Neural progenitor cell (in vitro differentiated cells): ENCODE measurements around the gene MAP3K1. TPM values are rescaled to one million over a fixed set of nuclear protein-coding genes. Genes with fewer than 3 reads are reported as not detected.

ENCODE experiments used
- DNase-seq: peaks from one replicate; pipeline ENCODE4 v3.0.0-alpha.2; 2016; ENCODE audit warnings: low spot score
- H2AFZ ChIP-seq: fragments of 200-600 bp; sonication (generic); replicated peaks from 2 replicates; pipeline ENCODE4 v1.6.1; 2016; ENCODE audit warnings: antibody characterized with exemption
- H3F3A ChIP-seq: fragments of 200-600 bp; sonication (generic); 2 replicates; pipeline ENCODE4 v1.6.1; 2016; ENCODE audit warnings: antibody characterized with exemption, low read depth
- H3K27ac ChIP-seq: fragments of 200-600 bp; sonication (generic); 2 replicates; pipeline ENCODE4 v1.5.1; 2016; ENCODE audit warnings: mild to moderate bottlenecking
- H3K27me3 ChIP-seq: fragments of 200-600 bp; sonication (generic); 2 replicates; pipeline ENCODE4 v1.6.1; 2016; ENCODE audit warnings: mild to moderate bottlenecking, moderate library complexity
- H3K36me3 ChIP-seq: fragments of 200-600 bp; sonication (generic); 2 replicates; pipeline ENCODE4 v1.5.1; 2016
- H3K4me1 ChIP-seq: fragments of 200-600 bp; sonication (generic); 2 replicates; pipeline ENCODE4 v1.6.1; 2016; ENCODE audit warnings: mixed run types
- H3K4me2 ChIP-seq: fragments of 200-600 bp; sonication (generic); 2 replicates; pipeline ENCODE4 v1.6.1; 2016
- H3K4me3 ChIP-seq: fragments of 200-600 bp; sonication (generic); 2 replicates; pipeline ENCODE4 v1.5.1; 2016
- H3K79me2 ChIP-seq: fragments of 200-600 bp; sonication (generic); 2 replicates; pipeline ENCODE4 v1.6.1; 2016; ENCODE audit warnings: low read depth
- H3K9ac ChIP-seq: fragments of 200-600 bp; sonication (generic); 2 replicates; pipeline ENCODE4 v1.6.1; 2016
- H3K9me3 ChIP-seq: fragments of 200-600 bp; sonication (generic); 2 replicates; pipeline ENCODE4 v1.5.1; 2016; ENCODE audit warnings: low read depth
- H4K20me1 ChIP-seq: fragments of 200-600 bp; sonication (generic); 2 replicates; pipeline ENCODE4 v1.6.1; 2016; ENCODE audit warnings: low read depth
- H3K27ac Mint-ChIP-seq: 3 replicates; pipeline ENCODE4 v1.8.0; 2021; ENCODE audit warnings: mixed read lengths
- H3K27me3 Mint-ChIP-seq: 2 replicates; pipeline ENCODE4 v1.8.0; 2022; ENCODE audit warnings: low read depth, mild to moderate bottlenecking, inconsistent platforms, moderate library complexity, mixed read lengths; ENCODE audit not compliant: insufficient read depth
- H3K36me3 Mint-ChIP-seq: 3 replicates; pipeline ENCODE4 v1.8.0; 2021; ENCODE audit warnings: mixed read lengths
- H3K4me1 Mint-ChIP-seq: 3 replicates; pipeline ENCODE4 v1.8.0; 2021; ENCODE audit warnings: mixed read lengths
- H3K4me3 Mint-ChIP-seq: 3 replicates; pipeline ENCODE4 v1.8.0; 2021; ENCODE audit warnings: mild to moderate bottlenecking, moderate library complexity, mixed read lengths
- H3K9me3 Mint-ChIP-seq: 3 replicates; pipeline ENCODE4 v1.8.0; 2020; ENCODE audit warnings: mixed read lengths
- EZH2 ChIP-seq: fragments of 200-600 bp; sonication (generic); IDR thresholded peaks from 2 replicates; pipeline ENCODE4 v1.6.1; 2017; ENCODE audit warnings: antibody characterized with exemption, mild to moderate bottlenecking, moderate library complexity
- EZH2phosphoT487 ChIP-seq: fragments of 200-600 bp; sonication (generic); IDR thresholded peaks from 2 replicates; pipeline ENCODE4 v1.6.1; 2017; ENCODE audit warnings: antibody characterized with exemption
- total RNA-seq: library from RNA; depleted of rRNA; stranded (reverse); fragments of >200 nt; gene quantifications from 2 replicates; pipeline ENCODE4 v1.2.3, GENCODE V29; 2015; ENCODE audit warnings: low replicate concordance
- TF ChIP-seq, protein P1 (sequence below): fragments of 200-600 bp; sonication (generic); IDR thresholded peaks from 2 replicates; pipeline ENCODE4 v1.5.1; 2017; ENCODE audit warnings: antibody characterized with exemption, mild to moderate bottlenecking

The MAP3K1 gene
- total RNA-seq, 1 donor from 2014 or later, result 22.2 TPM

GRCh38 chr5:56845277-56845676, 29.9 kb downstream of the MAP3K1 start:
- TF ChIP-seq EZH2, result no peak
- no peak for TF ChIP-seq EZH2phosphoT487
- TF ChIP-seq, protein P1, sequence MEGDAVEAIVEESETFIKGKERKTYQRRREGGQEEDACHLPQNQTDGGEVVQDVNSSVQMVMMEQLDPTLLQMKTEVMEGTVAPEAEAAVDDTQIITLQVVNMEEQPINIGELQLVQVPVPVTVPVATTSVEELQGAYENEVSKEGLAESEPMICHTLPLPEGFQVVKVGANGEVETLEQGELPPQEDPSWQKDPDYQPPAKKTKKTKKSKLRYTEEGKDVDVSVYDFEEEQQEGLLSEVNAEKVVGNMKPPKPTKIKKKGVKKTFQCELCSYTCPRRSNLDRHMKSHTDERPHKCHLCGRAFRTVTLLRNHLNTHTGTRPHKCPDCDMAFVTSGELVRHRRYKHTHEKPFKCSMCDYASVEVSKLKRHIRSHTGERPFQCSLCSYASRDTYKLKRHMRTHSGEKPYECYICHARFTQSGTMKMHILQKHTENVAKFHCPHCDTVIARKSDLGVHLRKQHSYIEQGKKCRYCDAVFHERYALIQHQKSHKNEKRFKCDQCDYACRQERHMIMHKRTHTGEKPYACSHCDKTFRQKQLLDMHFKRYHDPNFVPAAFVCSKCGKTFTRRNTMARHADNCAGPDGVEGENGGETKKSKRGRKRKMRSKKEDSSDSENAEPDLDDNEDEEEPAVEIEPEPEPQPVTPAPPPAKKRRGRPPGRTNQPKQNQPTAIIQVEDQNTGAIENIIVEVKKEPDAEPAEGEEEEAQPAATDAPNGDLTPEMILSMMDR, result no peak
- H3K4me3 ChIP-seq, result no peak overlapping the region
- no peaks in the 10 kb centered on the region for H3F3A ChIP-seq
- no peak overlapping the region for H3K4me3 Mint-ChIP-seq
- no peak overlapping the region for H3K27ac Mint-ChIP-seq
- DNase-seq, result no peak
- no peaks in the 10 kb centered on the region for H3K36me3 ChIP-seq
- H3K9ac ChIP-seq, result no peak overlapping the region
- peaks cover 5% of the 10 kb centered on the region for H3K4me1 Mint-ChIP-seq
- H3K4me1 ChIP-seq, result peaks cover 14% of the 10 kb centered on the region
- H4K20me1 ChIP-seq, result peaks cover 13% of the 10 kb centered on the region
- no peaks in the 10 kb centered on the region for H3K27me3 ChIP-seq
- no peak overlapping the region for H3K27ac ChIP-seq
- peaks cover 72% of the 10 kb centered on the region for H3K79me2 ChIP-seq
- H3K9me3 Mint-ChIP-seq, result peaks cover 5% of the 10 kb centered on the region
- H2AFZ ChIP-seq, result no peak overlapping the region
- no peaks in the 10 kb centered on the region for H3K9me3 ChIP-seq
- no peak overlapping the region for H3K4me2 ChIP-seq
- peaks cover 7% of the 10 kb centered on the region for H3K36me3 Mint-ChIP-seq
- H3K27me3 Mint-ChIP-seq, result no peaks in the 10 kb centered on the region

- Histone ChIP-seq H2AFZ (no peak overlapping the region), H4K20me1 (peaks cover 13% of the 10 kb centered on the region), H3K9ac (no peak overlapping the region), H3K9me3 (no peaks in the 10 kb centered on the region), H3K79me2 (peaks cover 73% of the 10 kb centered on the region), H3K4me2 (no peak overlapping the region), H3K4me3 (no peak overlapping the region), H3K27me3 (no peaks in the 10 kb centered on the region), H3F3A (no peaks in the 10 kb centered on the region), H3K27ac (no peak overlapping the region), H3K36me3 (no peaks in the 10 kb centered on the region), H3K4me1 (peaks cover 14% of the 10 kb centered on the region)
- Mint-ChIP-seq H3K27ac (no peak overlapping the region), H3K4me1 (peaks cover 5% of the 10 kb centered on the region), H3K36me3 (peaks cover 7% of the 10 kb centered on the region), H3K27me3 (no peaks in the 10 kb centered on the region), H3K9me3 (peaks cover 5% of the 10 kb centered on the region), H3K4me3 (no peak overlapping the region)
- TF ChIP-seq EZH2 (no peak), EZH2phosphoT487 (no peak)
- TF ChIP-seq, protein P1, result no peak
- no peak for DNase-seq
Observed at GRCh38 chr5:56845904-56846480, 30.6 kb downstream of the MAP3K1 start.

- no peak overlapping the region for H3K27ac Mint-ChIP-seq
Observed at GRCh38 chr5:56848206-56848605, 32.9 kb downstream of the MAP3K1 start.

More at GRCh38 chr5:56848206-56848605, 32.9 kb downstream of the MAP3K1 start:
- Histone ChIP-seq H3K36me3 (no peaks in the 10 kb centered on the region), H3K79me2 (peaks cover 58% of the 10 kb centered on the region), H2AFZ (no peak overlapping the region), H4K20me1 (peaks cover 13% of the 10 kb centered on the region), H3K4me1 (peaks cover 14% of the 10 kb centered on the region), H3K27ac (no peak overlapping the region), H3K4me2 (no peak overlapping the region), H3K9me3 (no peaks in the 10 kb centered on the region), H3F3A (no peaks in the 10 kb centered on the region), H3K27me3 (no peaks in the 10 kb centered on the region), H3K4me3 (no peak overlapping the region), H3K9ac (no peak overlapping the region)
- Mint-ChIP-seq H3K4me3 (no peak overlapping the region), H3K9me3 (peaks cover 5% of the 10 kb centered on the region), H3K4me1 (peaks cover 5% of the 10 kb centered on the region), H3K36me3 (peaks cover 7% of the 10 kb centered on the region), H3K27me3 (no peaks in the 10 kb centered on the region)
- TF ChIP-seq, protein P1, result no peak
- DNase-seq, result peak; percentile 33
